HEK293T (cell line): ENCODE measurements around the gene QSOX2.

ENCODE experiments used
- ARNT ChIP-seq: fragments of 450-650 bp; IDR thresholded peaks from 2 replicates; pipeline ENCODE4 v1.6.1; 2017; ENCODE audit warnings: mild to moderate bottlenecking
- ELF4 ChIP-seq: fragments of 450-650 bp; IDR thresholded peaks from 2 replicates; pipeline ENCODE4 v1.6.1; 2017; ENCODE audit warnings: antibody characterized with exemption
- FOXA1 ChIP-seq: fragments of 450-650 bp; IDR thresholded peaks from 2 replicates; pipeline ENCODE4 v1.6.1; 2016; ENCODE audit warnings: mild to moderate bottlenecking
- FOXK2 ChIP-seq: fragments of 450-650 bp; IDR thresholded peaks from 2 replicates; pipeline ENCODE4 v1.6.1; 2016; ENCODE audit warnings: mild to moderate bottlenecking
- FOXM1 ChIP-seq: fragments of 450-650 bp; IDR thresholded peaks from 2 replicates; pipeline ENCODE4 v1.6.1; 2017; ENCODE audit warnings: mild to moderate bottlenecking, borderline replicate concordance
- HDGF ChIP-seq: fragments of 450-650 bp; IDR thresholded peaks from 2 replicates; pipeline ENCODE4 v1.6.1; 2017; ENCODE audit warnings: antibody characterized with exemption, borderline replicate concordance
- L3MBTL2 ChIP-seq: fragments of 450-650 bp; conservative IDR thresholded peaks from 2 replicates; pipeline ENCODE4 v1.6.1; 2016; ENCODE audit warnings: mild to moderate bottlenecking
- LEF1 ChIP-seq: fragments of 450-650 bp; IDR thresholded peaks from 2 replicates; pipeline ENCODE4 v1.6.1; 2017; ENCODE audit warnings: mild to moderate bottlenecking, borderline replicate concordance
- NFRKB ChIP-seq: fragments of 450-650 bp; IDR thresholded peaks from 2 replicates; pipeline ENCODE4 v1.6.1; 2016; ENCODE audit warnings: mild to moderate bottlenecking, moderate library complexity
- SP1 ChIP-seq: fragments of 450-650 bp; IDR thresholded peaks from 2 replicates; pipeline ENCODE4 v1.6.1; 2017
- ZNF384 ChIP-seq: fragments of 450-650 bp; IDR thresholded peaks from 2 replicates; pipeline ENCODE4 v1.6.1; 2016
- TF ChIP-seq, protein P1 (sequence below): fragments of 450-650 bp; IDR thresholded peaks from 2 replicates; pipeline ENCODE4 v1.6.1; 2016

DNA sequence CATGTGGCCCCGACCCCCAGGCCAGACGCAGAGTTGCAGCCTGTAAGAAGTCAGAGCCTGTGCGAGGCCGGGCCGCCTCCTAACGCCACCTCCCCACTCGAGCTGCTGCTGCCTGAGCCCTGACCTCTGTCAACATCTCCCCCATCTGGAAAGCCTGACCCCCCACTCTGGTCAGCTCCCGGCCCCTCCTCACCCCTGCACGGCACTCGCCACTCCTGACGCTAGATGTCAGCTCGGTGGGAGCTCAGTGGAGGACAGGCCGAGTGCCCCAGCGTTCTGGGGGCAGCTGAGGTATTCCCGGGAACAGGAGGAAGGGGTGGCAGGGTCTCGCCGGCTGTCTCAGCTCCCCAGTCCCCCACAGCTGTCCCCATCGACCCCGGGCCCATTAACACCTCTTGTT is 60.5 kb downstream of the QSOX2 start:
- TF ChIP-seq ELF4 (no peak), FOXK2 (no peak), ZNF384 (no peak), L3MBTL2 (no peak), NFRKB (no peak), FOXA1 (no peak), ARNT (no peak), SP1 (no peak), FOXM1 (no peak), LEF1 (no peak), HDGF (no peak)
- TF ChIP-seq, protein P1, sequence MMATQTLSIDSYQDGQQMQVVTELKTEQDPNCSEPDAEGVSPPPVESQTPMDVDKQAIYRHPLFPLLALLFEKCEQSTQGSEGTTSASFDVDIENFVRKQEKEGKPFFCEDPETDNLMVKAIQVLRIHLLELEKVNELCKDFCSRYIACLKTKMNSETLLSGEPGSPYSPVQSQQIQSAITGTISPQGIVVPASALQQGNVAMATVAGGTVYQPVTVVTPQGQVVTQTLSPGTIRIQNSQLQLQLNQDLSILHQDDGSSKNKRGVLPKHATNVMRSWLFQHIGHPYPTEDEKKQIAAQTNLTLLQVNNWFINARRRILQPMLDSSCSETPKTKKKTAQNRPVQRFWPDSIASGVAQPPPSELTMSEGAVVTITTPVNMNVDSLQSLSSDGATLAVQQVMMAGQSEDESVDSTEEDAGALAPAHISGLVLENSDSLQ, result no peak
